ENCODE results near the gene PHACTR2.
"Not testable (repeated sequence)": the region's sequence is repeated elsewhere in the genome, so short reads cannot be mapped to it uniquely, and the experiment has no call there.

Gene PHACTR2

GRCh38 chr6:143656026-143656425 is 21.7 kb upstream of the PHACTR2 start:
- Histone ChIP-seq H3K4me3 (IDR thresholded peaks at IDR 0.05; ENCODE audit: insufficient read depth, low read depth, low read length) (no peak overlapping the region), H3K27me3 (ENCODE audit: insufficient read depth, low read depth) (no peaks in the 10 kb centered on the region), H3K27ac (no peak overlapping the region), H4K20me1 (ENCODE audit: insufficient read depth) (no peaks in the 10 kb centered on the region), H3K9ac (no peak overlapping the region), H3K36me3 (ENCODE audit: insufficient read depth) (no peaks in the 10 kb centered on the region), H2AFZ (ENCODE audit: low read depth) (no peak overlapping the region), H3K79me2 (ENCODE audit: insufficient read depth, low read depth) (no peaks in the 10 kb centered on the region), H3K4me1 (ENCODE audit: low read depth, poor library complexity, severe bottlenecking) (no peaks in the 10 kb centered on the region), H3K4me2 (no peak overlapping the region)
- TF ChIP-seq CTCF (conservative IDR thresholded peaks at IDR 0.05; ENCODE audit: low read depth, low read length): no peak

GRCh38 chr6:143657809-143658208 is 20.0 kb upstream of the PHACTR2 start:
- Histone ChIP-seq H3K9ac (no peak overlapping the region), H3K4me3 (IDR thresholded peaks at IDR 0.05; ENCODE audit: insufficient read depth, low read depth, low read length) (no peak overlapping the region), H3K79me2 (ENCODE audit: insufficient read depth, low read depth) (no peaks in the 10 kb centered on the region), H3K4me2 (no peak overlapping the region), H3K27me3 (ENCODE audit: insufficient read depth, low read depth) (no peaks in the 10 kb centered on the region), H2AFZ (ENCODE audit: low read depth) (no peak overlapping the region), H3K36me3 (ENCODE audit: insufficient read depth) (no peaks in the 10 kb centered on the region), H3K27ac (no peak overlapping the region), H3K4me1 (ENCODE audit: low read depth, poor library complexity, severe bottlenecking) (no peaks in the 10 kb centered on the region), H4K20me1 (ENCODE audit: insufficient read depth) (no peaks in the 10 kb centered on the region)
- TF ChIP-seq CTCF (conservative IDR thresholded peaks at IDR 0.05; ENCODE audit: low read depth, low read length): no peak

- not testable (repeated sequence) for H3K4me3 ChIP-seq (IDR thresholded peaks at IDR 0.05; ENCODE audit: insufficient read depth, low read depth, low read length); H3K4me2 ChIP-seq; H3K27ac ChIP-seq; H3K79me2 ChIP-seq (ENCODE audit: insufficient read depth, low read depth); H3K27me3 ChIP-seq (ENCODE audit: insufficient read depth, low read depth); H3K36me3 ChIP-seq (ENCODE audit: insufficient read depth); H4K20me1 ChIP-seq (ENCODE audit: insufficient read depth); H2AFZ ChIP-seq (ENCODE audit: low read depth); H3K4me1 ChIP-seq (ENCODE audit: low read depth, poor library complexity, severe bottlenecking); H3K9ac ChIP-seq
These were observed 17.6 kb upstream of the PHACTR2 start for GRCh38 chr6:143660170-143660569.

GRCh38 chr6:143664171-143664570 is 13.6 kb upstream of the PHACTR2 start:
- no peak for TF ChIP-seq CTCF (conservative IDR thresholded peaks at IDR 0.05; ENCODE audit: low read depth, low read length)
- Histone ChIP-seq H3K9ac (no peak overlapping the region), H2AFZ (ENCODE audit: low read depth) (no peak overlapping the region)

GRCh38 chr6:143666007-143666406 is 11.8 kb upstream of the PHACTR2 start:
- H3K36me3 ChIP-seq (ENCODE audit: insufficient read depth); H3K79me2 ChIP-seq (ENCODE audit: insufficient read depth, low read depth); H3K27me3 ChIP-seq (ENCODE audit: insufficient read depth, low read depth); H3K9ac ChIP-seq; H2AFZ ChIP-seq (ENCODE audit: low read depth); H3K4me1 ChIP-seq (ENCODE audit: low read depth, poor library complexity, severe bottlenecking); H3K27ac ChIP-seq; H3K4me2 ChIP-seq; H3K4me3 ChIP-seq (IDR thresholded peaks at IDR 0.05; ENCODE audit: insufficient read depth, low read depth, low read length); H4K20me1 ChIP-seq (ENCODE audit: insufficient read depth): not testable (repeated sequence)

More at GRCh38 chr6:143664171-143664570, 13.6 kb upstream of the PHACTR2 start:
- Histone ChIP-seq H3K27me3 (ENCODE audit: insufficient read depth, low read depth) (no peaks in the 10 kb centered on the region), H4K20me1 (ENCODE audit: insufficient read depth) (no peaks in the 10 kb centered on the region), H3K4me1 (ENCODE audit: low read depth, poor library complexity, severe bottlenecking) (no peaks in the 10 kb centered on the region), H3K4me2 (no peak overlapping the region), H3K36me3 (ENCODE audit: insufficient read depth) (no peaks in the 10 kb centered on the region), H3K4me3 (IDR thresholded peaks at IDR 0.05; ENCODE audit: insufficient read depth, low read depth, low read length) (no peak overlapping the region), H3K27ac (no peak overlapping the region), H3K79me2 (ENCODE audit: insufficient read depth, low read depth) (no peaks in the 10 kb centered on the region)

- not testable (repeated sequence) for H3K4me1 ChIP-seq (ENCODE audit: low read depth, poor library complexity, severe bottlenecking); H3K27ac ChIP-seq; H3K4me3 ChIP-seq (IDR thresholded peaks at IDR 0.05; ENCODE audit: insufficient read depth, low read depth, low read length); H3K79me2 ChIP-seq (ENCODE audit: insufficient read depth, low read depth); H2AFZ ChIP-seq (ENCODE audit: low read depth); H3K36me3 ChIP-seq (ENCODE audit: insufficient read depth); H3K9ac ChIP-seq; H3K27me3 ChIP-seq (ENCODE audit: insufficient read depth, low read depth); H4K20me1 ChIP-seq (ENCODE audit: insufficient read depth); H3K4me2 ChIP-seq
These were observed 8.3 kb upstream of the PHACTR2 start for GRCh38 chr6:143669483-143669882.

All from KMS-11 (cell line).